Activated naive CD4-positive, alpha-beta T cell treated with anti-CD3 and anti-CD28 coated beads, Interleukin-2, amount 50 U/mL, for 24 hours (primary cell): ENCODE measurements around the gene C12orf42.
"Not testable (repeated sequence)": the region's sequence is repeated elsewhere in the genome, so short reads cannot be mapped to it uniquely, and the experiment has no call there.

Experiments used
- H3K27ac Mint-ChIP-seq: one replicate; pipeline ENCODE4 v1.8.0; 2021; ENCODE audit warnings: mild to moderate bottlenecking, mixed read lengths
- H3K27me3 Mint-ChIP-seq: one replicate; pipeline ENCODE4 v1.8.0; 2021; ENCODE audit warnings: mixed read lengths
- H3K36me3 Mint-ChIP-seq: one replicate; pipeline ENCODE4 v1.8.0; 2021; ENCODE audit warnings: mixed read lengths
- H3K4me1 Mint-ChIP-seq: one replicate; pipeline ENCODE4 v1.8.0; 2021; ENCODE audit warnings: mixed read lengths
- H3K4me3 Mint-ChIP-seq: one replicate; pipeline ENCODE4 v1.8.0; 2021; ENCODE audit warnings: mild to moderate bottlenecking, mixed read lengths
- H3K9me3 Mint-ChIP-seq: one replicate; pipeline ENCODE4 v1.8.0; 2021; ENCODE audit warnings: mixed read lengths

Gene C12orf42

GRCh38 chr12:103457471-103457870 is 38.3 kb downstream of the C12orf42 start:
- no peaks in the 10 kb centered on the region for H3K36me3 Mint-ChIP-seq
- H3K27me3 Mint-ChIP-seq, result no peaks in the 10 kb centered on the region
- no peak overlapping the region for H3K4me3 Mint-ChIP-seq
- H3K4me1 Mint-ChIP-seq, result peaks cover 31% of the 10 kb centered on the region
- no peak overlapping the region for H3K27ac Mint-ChIP-seq
- peaks cover 11% of the 10 kb centered on the region for H3K9me3 Mint-ChIP-seq

GRCh38 chr12:103456006-103456405 is 39.8 kb downstream of the C12orf42 start:
- Mint-ChIP-seq H3K27me3 (no peaks in the 10 kb centered on the region), H3K27ac (no peak overlapping the region), H3K36me3 (no peaks in the 10 kb centered on the region), H3K9me3 (peaks cover 11% of the 10 kb centered on the region), H3K4me3 (no peak overlapping the region), H3K4me1 (peaks cover 31% of the 10 kb centered on the region)

- no peaks in the 10 kb centered on the region for H3K36me3 Mint-ChIP-seq
- no peaks in the 10 kb centered on the region for H3K27me3 Mint-ChIP-seq
- H3K9me3 Mint-ChIP-seq, result peaks cover 11% of the 10 kb centered on the region
- no peak overlapping the region for H3K27ac Mint-ChIP-seq
- H3K4me1 Mint-ChIP-seq, result peaks cover 31% of the 10 kb centered on the region
- no peak overlapping the region for H3K4me3 Mint-ChIP-seq
Measured at GRCh38 chr12:103455020-103455763, 40.6 kb downstream of the C12orf42 start.

- Mint-ChIP-seq H3K36me3 (no peaks in the 10 kb centered on the region), H3K4me1 (peaks cover 26% of the 10 kb centered on the region), H3K4me3 (no peak overlapping the region), H3K27ac (no peak overlapping the region), H3K9me3 (peaks cover 11% of the 10 kb centered on the region), H3K27me3 (no peaks in the 10 kb centered on the region)
Measured at GRCh38 chr12:103444983-103445382, 50.8 kb downstream of the C12orf42 start.

DNA sequence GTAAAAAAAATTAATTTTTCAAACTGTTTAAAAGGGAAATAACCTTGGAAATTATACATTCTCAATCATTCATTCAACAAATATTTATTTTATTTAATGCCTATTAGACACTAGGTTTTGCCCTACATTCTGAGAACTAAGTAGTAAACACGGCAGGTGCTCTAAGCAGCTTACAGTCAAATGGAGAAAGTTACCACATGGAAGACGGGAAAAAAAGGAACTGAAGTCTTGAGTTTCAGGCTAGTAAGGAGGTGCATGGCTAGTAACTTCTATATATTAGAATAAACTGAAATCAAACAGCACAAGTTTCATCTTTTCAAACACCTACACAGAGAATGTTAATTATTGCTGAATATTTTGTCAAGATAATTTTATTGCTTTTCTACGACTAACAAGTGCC is 52.9 kb downstream of the C12orf42 start:
- peaks cover 26% of the 10 kb centered on the region for H3K4me1 Mint-ChIP-seq
- peak overlapping the region; percentile 41 for H3K27ac Mint-ChIP-seq
- peaks cover under 1% of the 10 kb centered on the region for H3K9me3 Mint-ChIP-seq
- no peak overlapping the region for H3K4me3 Mint-ChIP-seq
- no peaks in the 10 kb centered on the region for H3K36me3 Mint-ChIP-seq
- no peaks in the 10 kb centered on the region for H3K27me3 Mint-ChIP-seq

DNA sequence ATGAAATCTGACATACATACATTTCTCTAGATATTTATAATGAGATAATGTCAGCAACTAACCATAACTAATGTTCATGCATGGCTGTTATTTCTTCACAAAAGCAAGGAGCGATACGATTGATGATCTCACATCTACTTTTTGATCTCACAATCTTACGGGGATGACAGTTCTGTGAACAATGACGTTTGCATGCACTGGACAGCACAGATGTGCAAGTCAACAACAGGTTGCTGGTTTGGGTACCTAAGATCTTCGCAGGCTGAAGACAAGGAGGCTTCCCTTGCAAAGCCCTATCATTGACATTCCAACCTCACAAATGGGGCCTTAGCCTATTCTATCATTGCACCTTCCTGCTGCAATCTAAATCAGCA is 53.6 kb downstream of the C12orf42 start:
- Mint-ChIP-seq H3K4me1 (peaks cover 26% of the 10 kb centered on the region), H3K27me3 (no peaks in the 10 kb centered on the region), H3K4me3 (peak overlapping the region; percentile 38), H3K27ac (peak overlapping the region; percentile 98), H3K36me3 (no peaks in the 10 kb centered on the region), H3K9me3 (no peaks in the 10 kb centered on the region)

DNA sequence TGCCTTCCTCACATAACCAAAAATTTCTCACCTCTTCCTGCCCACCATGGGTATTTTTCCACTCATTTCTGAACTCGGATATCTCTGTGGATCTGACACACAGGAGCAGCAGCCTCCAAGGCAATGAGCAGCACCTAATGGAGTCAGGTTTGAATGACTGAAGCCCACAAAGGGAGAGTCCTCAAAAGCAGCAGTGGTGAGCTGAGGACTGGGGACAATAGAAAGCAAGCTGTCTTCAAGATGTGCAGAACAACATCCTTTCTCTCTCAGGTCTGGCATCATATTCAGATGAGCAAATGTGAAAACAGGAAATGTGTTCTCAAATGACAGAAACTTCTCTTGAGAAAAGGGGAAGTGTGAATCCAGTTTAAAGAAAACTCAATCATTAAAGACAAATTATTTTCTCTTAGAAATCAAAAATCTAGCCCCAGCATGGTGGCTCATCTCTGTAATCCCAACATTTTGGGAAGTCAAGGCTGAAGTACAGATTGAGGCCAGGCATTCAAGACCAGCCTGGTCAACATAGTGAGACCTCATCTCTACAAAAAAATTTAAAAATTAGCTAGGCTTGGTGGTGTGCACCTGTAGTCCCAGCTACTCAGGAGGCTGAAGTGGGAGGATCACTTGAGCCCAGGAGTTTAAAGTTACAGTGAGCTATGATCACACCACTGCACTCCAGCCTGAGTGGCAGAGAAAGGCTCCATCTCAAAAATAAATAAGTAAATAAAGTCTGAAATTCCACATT is 54.2 kb downstream of the C12orf42 start:
- Mint-ChIP-seq H3K4me3 (peak overlapping the region; percentile 90), H3K27ac (peak overlapping the region; percentile 98), H3K4me1 (peaks cover 26% of the 10 kb centered on the region), H3K27me3 (no peaks in the 10 kb centered on the region), H3K36me3 (no peaks in the 10 kb centered on the region), H3K9me3 (no peaks in the 10 kb centered on the region)

DNA sequence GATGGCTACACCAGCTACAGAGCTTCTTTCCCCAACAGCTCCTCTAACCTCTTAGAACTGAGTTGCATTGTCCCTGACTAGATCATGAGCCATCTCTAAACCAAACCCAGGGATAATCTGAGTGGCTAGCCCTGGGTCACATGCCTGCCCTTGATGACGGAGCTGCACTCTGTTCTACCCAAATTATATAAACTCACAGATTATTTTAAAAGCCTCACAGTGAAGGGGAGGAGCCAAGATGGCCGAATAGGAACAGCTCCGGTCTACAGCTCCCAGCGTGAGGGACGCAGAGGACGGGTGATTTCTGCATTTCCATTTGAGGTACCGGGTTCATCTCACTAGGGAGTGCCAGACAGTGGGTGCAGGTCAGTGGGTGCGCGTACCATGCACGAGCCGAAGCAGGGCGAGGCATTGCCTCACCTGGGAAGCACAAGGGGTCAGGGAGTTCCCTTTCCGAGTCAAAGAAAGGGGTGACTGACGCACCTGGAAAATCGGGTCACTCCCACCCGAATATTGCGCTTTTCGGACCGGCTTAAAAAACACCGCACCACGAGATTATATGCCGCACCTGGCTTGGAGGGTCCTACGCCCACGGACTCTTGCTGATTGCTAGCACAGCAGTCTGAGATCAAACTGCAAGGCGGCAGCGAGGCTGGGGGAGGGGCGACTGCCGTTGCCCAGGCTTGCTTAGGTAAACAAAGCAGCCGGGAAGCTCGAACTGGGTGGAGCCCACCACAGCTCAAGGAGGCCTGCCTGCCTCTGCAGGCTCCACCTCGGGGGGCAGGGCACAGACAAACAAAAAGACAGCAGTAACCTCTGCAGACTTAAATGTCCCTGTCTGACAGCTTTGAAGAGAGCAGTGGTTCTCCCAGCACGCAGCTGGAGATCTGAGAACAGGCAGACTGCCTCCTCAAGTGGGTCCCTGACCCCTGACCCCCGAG is 61.3 kb downstream of the C12orf42 start:
- peak overlapping the region; percentile 40 for H3K4me3 Mint-ChIP-seq
- not testable (repeated sequence) for H3K27ac Mint-ChIP-seq, H3K27me3 Mint-ChIP-seq, H3K9me3 Mint-ChIP-seq, H3K4me1 Mint-ChIP-seq, H3K36me3 Mint-ChIP-seq

DNA sequence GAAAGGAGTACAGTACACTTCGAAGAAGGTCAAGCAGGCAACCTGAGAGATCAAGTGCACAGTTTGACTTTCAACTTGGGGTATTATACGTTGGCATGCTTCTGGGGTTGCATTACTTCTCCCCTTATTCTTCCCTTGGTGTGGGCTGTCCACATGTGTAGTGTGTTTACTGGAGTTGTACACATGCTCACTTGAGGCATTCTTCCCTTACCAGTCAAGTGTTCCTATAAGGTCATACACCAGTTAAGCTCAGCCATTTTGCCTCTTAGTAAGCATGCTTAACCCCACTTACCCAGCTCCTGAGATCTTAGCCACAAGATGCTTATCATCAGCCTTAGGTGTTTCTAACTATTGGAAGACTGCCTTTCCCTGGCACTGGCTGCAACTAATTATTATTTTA is 63.8 kb downstream of the C12orf42 start:
- H3K4me1 Mint-ChIP-seq, result peaks cover 8% of the 10 kb centered on the region
- H3K9me3 Mint-ChIP-seq, result peaks cover 10% of the 10 kb centered on the region
- H3K36me3 Mint-ChIP-seq, result peaks cover 11% of the 10 kb centered on the region
- no peak overlapping the region for H3K27ac Mint-ChIP-seq
- no peaks in the 10 kb centered on the region for H3K27me3 Mint-ChIP-seq
- H3K4me3 Mint-ChIP-seq, result no peak overlapping the region

GRCh38 chr12:103431387-103431786 is 64.4 kb downstream of the C12orf42 start:
- Mint-ChIP-seq H3K9me3 (peaks cover 10% of the 10 kb centered on the region), H3K4me1 (peaks cover 8% of the 10 kb centered on the region), H3K27me3 (no peaks in the 10 kb centered on the region), H3K36me3 (peaks cover 11% of the 10 kb centered on the region), H3K4me3 (no peak overlapping the region), H3K27ac (no peak overlapping the region)

DNA sequence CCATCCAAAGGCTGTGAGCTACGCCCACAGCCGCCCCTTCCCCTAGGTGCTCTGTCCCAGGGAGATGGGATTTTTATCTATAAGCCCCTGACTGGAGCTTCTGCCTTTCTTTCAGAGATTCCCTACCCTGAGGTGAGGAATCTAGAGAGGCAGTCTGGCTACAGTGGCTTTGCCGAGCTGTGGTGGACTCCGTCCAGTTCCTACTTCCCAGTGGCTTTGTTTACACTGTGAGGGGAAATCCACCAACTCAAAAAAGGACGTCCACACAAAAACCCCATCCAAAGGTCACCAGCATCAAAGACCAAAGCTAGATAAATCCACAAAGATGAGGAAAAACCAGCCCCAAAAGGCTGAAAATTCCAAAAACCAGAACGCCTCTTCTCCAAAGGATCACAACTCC is 70.1 kb downstream of the C12orf42 start:
- not testable (repeated sequence) for H3K9me3 Mint-ChIP-seq, H3K4me3 Mint-ChIP-seq, H3K4me1 Mint-ChIP-seq, H3K27ac Mint-ChIP-seq, H3K27me3 Mint-ChIP-seq
- peaks cover 18% of the 10 kb centered on the region for H3K36me3 Mint-ChIP-seq

- not testable (repeated sequence) for H3K27me3 Mint-ChIP-seq, H3K4me1 Mint-ChIP-seq, H3K4me3 Mint-ChIP-seq, H3K27ac Mint-ChIP-seq, H3K9me3 Mint-ChIP-seq
- H3K36me3 Mint-ChIP-seq, result peaks cover 18% of the 10 kb centered on the region
Measured at GRCh38 chr12:103424849-103425586, 70.8 kb downstream of the C12orf42 start.

DNA sequence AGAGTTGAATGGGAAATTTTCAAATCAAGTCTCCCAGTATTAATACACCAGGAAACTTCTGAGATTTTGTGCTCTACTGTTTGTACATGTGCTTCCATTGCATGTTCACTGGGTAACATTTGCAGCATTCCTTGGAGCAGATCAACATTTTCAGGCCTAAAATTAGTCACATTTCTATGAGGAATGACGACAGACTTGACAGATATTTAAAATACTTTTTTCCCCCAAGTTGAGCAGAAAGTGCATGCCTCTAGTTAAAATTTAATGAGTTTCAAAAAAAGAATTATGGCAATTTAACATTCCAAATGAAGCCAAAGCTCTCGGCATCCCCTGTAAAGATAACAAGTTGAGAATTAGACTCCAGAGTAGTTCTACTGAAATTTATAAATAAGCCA is 72.3 kb downstream of the C12orf42 start:
- peaks cover 7% of the 10 kb centered on the region for H3K9me3 Mint-ChIP-seq
- H3K36me3 Mint-ChIP-seq, result peaks cover 18% of the 10 kb centered on the region

DNA sequence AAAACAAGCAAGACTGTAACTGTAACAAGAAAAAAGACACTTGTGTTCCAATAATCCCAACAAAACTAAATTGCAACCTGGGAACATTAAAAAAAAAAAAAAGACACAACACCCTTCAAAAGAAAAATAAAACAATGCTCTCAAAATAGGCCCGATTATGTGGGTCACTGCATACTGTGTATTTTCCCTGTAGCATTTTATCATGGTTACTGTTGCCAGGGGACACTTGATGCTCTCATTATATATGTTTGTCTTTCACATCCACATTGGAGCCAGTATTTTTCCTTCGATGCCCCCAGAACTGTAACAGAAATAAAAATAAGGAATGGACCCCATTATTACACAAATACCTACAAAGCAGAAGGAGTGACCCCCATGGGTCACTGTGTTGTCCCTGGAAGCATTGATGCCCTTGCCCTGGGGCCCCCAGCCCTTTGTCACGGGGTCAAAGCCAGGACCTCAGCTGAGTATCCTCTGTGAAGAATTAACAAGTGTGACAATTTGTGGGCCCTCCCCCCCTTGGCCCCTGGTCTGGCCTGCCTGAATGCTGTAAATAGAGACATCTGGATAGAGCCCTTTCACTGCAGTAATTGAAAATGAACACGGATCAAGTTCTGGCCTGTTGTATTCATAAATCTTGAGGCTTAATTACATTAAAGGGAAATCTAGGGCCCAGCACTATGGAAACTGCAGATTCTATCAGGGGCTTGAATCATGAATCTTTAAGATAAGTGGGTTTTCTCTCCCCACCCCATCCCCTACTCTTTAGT is 72.8 kb downstream of the C12orf42 start:
- Mint-ChIP-seq H3K27ac (no peak overlapping the region), H3K4me1 (no peaks in the 10 kb centered on the region), H3K27me3 (no peaks in the 10 kb centered on the region), H3K4me3 (no peak overlapping the region), H3K36me3 (peaks cover 15% of the 10 kb centered on the region), H3K9me3 (peaks cover 6% of the 10 kb centered on the region)

More for the DNA sequence above, 72.3 kb downstream of the C12orf42 start:
- Mint-ChIP-seq H3K27me3 (no peaks in the 10 kb centered on the region), H3K27ac (no peak overlapping the region), H3K4me3 (no peak overlapping the region), H3K4me1 (no peaks in the 10 kb centered on the region)
